Activated CD4-positive, alpha-beta T cell treated with anti-CD3 and anti-CD28 coated beads, Interleukin-2, amount 10 ng/mL, durations not matched to agents 7 days and 5 days (primary cell): ENCODE results near the gene DENND1C. TPM values are rescaled to one million over a fixed set of nuclear protein-coding genes. Genes with fewer than 3 reads are reported as not detected.
"Not testable (repeated sequence)": the region's sequence is repeated elsewhere in the genome, so short reads cannot be mapped to it uniquely, and the experiment has no call there.

Experiments used
- CTCF ChIA-PET: fragments of 350-600 bp; sonication (Branson Sonifier 250); formaldehyde crosslinking; loops from one replicate; lab custom pipeline; 2021; ENCODE audit warnings: antibody characterized with exemption; lab: Charles Lee
- POLR2A ChIA-PET: fragments of 350-600 bp; sonication (Branson Sonifier 250); formaldehyde crosslinking; loops from one replicate; lab custom pipeline; 2021; ENCODE audit warnings: antibody characterized with exemption; lab: Charles Lee
- DNase-seq: peaks from one replicate; pipeline ENCODE4 v3.0.0-alpha.2; 2020
- H3K27ac Mint-ChIP-seq: one replicate; pipeline ENCODE4 v1.8.0; 2021; ENCODE audit warnings: mild to moderate bottlenecking, moderate library complexity, mixed read lengths
- H3K27me3 Mint-ChIP-seq: one replicate; pipeline ENCODE4 v1.8.0; 2021; ENCODE audit warnings: mixed read lengths
- H3K36me3 Mint-ChIP-seq: one replicate; pipeline ENCODE4 v1.8.0; 2021; ENCODE audit warnings: low read depth, mixed read lengths
- H3K4me1 Mint-ChIP-seq: one replicate; pipeline ENCODE4 v1.8.0; 2021; ENCODE audit warnings: mixed read lengths
- H3K4me3 Mint-ChIP-seq: one replicate; pipeline ENCODE4 v1.8.0; 2021; ENCODE audit warnings: mild to moderate bottlenecking, moderate library complexity, mixed read lengths
- H3K9me3 Mint-ChIP-seq: one replicate; pipeline ENCODE4 v1.8.0; 2021; ENCODE audit warnings: mixed read lengths
- total RNA-seq, 2 experiments: library from RNA; stranded (reverse); gene quantifications; one replicate each; pipeline ENCODE4 v1.2.3, GENCODE V29; 2021

DENND1C gene
- total RNA-seq, 2 experiments from 2014 or later: 100.0 to 104 TPM

GRCh38 chr19:6433165-6433564 is 48.4 kb downstream of the DENND1C start:
- Mint-ChIP-seq H3K27ac (no peak overlapping the region), H3K9me3 (no peaks in the 10 kb centered on the region), H3K4me3 (no peak overlapping the region), H3K4me1 (peaks cover 14% of the 10 kb centered on the region), H3K27me3 (no peaks in the 10 kb centered on the region), H3K36me3 (no peaks in the 10 kb centered on the region)
- DNase-seq: no peak
- POLR2A ChIA-PET: no interaction called here
- CTCF ChIA-PET: no interaction called here

DNA sequence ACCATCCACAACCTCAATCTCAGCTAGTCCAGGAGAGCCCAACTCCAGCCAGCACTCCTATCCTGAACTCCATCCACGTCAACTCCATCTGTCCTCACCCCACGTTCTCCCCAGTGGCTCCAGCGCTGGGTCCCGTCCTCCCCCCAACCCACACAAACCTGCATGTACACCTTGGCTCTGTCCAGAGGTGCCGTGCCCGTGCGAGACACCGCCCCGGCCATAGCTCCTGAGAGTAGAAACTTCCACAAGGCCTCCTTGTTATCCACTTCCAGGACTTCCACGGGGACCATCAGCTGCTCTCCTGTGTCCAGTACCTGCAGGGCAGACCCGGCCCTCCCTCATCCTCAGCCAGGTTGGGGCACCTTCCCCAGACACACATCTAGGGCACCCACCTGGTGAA is 49.7 kb downstream of the DENND1C start:
- Mint-ChIP-seq H3K9me3 (no peaks in the 10 kb centered on the region), H3K4me3 (no peak overlapping the region), H3K36me3 (no peaks in the 10 kb centered on the region), H3K27ac (no peak overlapping the region), H3K4me1 (peaks cover 14% of the 10 kb centered on the region), H3K27me3 (no peaks in the 10 kb centered on the region)
- CTCF ChIA-PET: no interaction called here
- DNase-seq: no peak
- POLR2A ChIA-PET: no interaction called here

DNA sequence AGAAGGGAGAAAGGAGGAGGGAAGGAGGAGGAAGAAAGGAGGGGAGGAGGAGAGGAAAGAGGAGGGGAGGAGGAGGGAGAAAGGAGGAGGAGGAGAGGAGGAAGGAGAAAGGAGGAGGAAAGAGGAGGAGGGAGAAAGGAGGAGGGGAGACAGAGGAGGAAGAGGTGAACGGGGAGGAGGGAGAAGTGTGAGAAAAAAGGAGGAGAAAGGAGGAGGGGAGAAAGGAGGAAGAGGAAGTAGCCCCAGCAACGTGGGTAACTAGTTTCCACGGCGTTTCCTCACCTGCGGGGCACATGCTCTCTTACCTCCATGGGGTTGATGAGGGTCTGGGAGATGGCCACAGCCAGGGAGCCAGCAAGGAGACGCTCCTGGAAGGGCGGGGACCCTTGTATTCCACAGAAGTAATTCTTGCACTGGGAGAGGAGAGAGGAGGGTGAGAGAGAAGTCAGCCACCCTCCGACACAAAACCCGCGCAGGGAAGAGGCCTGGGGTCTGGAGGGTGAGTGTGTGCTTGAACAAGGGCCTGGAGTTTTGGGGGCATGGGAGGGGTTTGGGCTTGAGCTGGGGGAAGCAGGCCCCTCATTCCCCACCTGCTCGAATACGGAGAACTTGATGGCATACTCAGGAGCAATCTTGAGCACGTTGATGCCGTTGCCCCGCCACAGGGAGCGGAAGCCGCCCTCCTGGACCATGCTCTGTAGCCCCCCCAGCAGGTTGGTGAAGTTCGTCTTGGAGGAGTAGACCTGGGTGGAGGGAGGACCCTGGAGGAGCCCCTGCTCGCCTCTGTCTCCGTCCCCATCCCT is 52.0 kb downstream of the DENND1C start:
- Mint-ChIP-seq H3K27me3 (no peaks in the 10 kb centered on the region), H3K27ac (no peak overlapping the region), H3K36me3 (peaks cover 4% of the 10 kb centered on the region), H3K4me3 (peak overlapping the region; percentile 42), H3K9me3 (no peaks in the 10 kb centered on the region), H3K4me1 (peaks cover 22% of the 10 kb centered on the region)
- POLR2A ChIA-PET: no interaction called here
- CTCF ChIA-PET: interaction anchor here (0.8 kb wide), 1 partner anchor 8 kb away, joined by 3 read pairs; no protein-coding TSS in a partner anchor
- DNase-seq: no peak

GRCh38 chr19:6428692-6429418 is 52.7 kb downstream of the DENND1C start:
- H3K4me3 Mint-ChIP-seq, H3K27ac Mint-ChIP-seq, DNase-seq, H3K9me3 Mint-ChIP-seq, POLR2A ChIA-PET, H3K27me3 Mint-ChIP-seq, H3K36me3 Mint-ChIP-seq: not testable (repeated sequence)
- CTCF ChIA-PET: interaction anchor here (0.8 kb wide), 1 partner anchor 9 kb away, joined by 3 read pairs; no protein-coding TSS in a partner anchor
- peaks cover 22% of the 10 kb centered on the region for H3K4me1 Mint-ChIP-seq

DNA sequence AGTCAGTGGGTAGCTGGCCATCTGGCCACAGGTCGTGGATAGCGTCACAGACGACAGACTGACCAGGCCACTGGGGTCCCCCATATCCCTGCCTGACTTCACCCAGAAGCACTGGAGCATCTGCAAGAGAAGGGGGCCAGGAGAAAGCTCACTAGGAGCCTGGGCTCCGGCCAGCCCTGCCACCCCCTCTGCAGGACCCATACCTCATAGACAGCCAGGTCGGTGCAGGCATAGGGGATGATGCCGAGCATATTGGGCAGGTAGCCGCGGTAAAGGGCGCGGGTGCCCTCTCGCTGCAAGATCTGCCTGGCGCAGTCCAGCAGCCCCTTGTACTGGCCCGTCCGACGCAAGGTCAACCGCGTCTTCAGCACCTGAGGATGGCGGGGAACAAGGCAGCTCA is 54.5 kb downstream of the DENND1C start:
- peaks cover 10% of the 10 kb centered on the region for H3K36me3 Mint-ChIP-seq
- ChIA-PET CTCF (no interaction called here), POLR2A (no interaction called here)
- H3K9me3 Mint-ChIP-seq: no peaks in the 10 kb centered on the region
- no peak for DNase-seq
- H3K27me3 Mint-ChIP-seq: no peaks in the 10 kb centered on the region
- H3K4me1 Mint-ChIP-seq: peaks cover 35% of the 10 kb centered on the region
- no peak overlapping the region for H3K27ac Mint-ChIP-seq
- no peak overlapping the region for H3K4me3 Mint-ChIP-seq

GRCh38 chr19:6425732-6426620 is 55.6 kb downstream of the DENND1C start:
- POLR2A ChIA-PET: no interaction called here
- peak overlapping the region; percentile 73 for H3K4me3 Mint-ChIP-seq
- peaks cover 41% of the 10 kb centered on the region for H3K4me1 Mint-ChIP-seq
- H3K27ac Mint-ChIP-seq: peak overlapping the region; percentile 94
- peaks cover 13% of the 10 kb centered on the region for H3K36me3 Mint-ChIP-seq
- no peaks in the 10 kb centered on the region for H3K27me3 Mint-ChIP-seq
- CTCF ChIA-PET: interaction anchor here (0.6 to 1.1 kb wide), 8 partner anchors 22 to 1230 kb away, joined by 3 to 4 read pairs (median 3); partner anchors contain the start of gene GTF2F1
- H3K9me3 Mint-ChIP-seq: no peaks in the 10 kb centered on the region
- DNase-seq: no peak

DNA sequence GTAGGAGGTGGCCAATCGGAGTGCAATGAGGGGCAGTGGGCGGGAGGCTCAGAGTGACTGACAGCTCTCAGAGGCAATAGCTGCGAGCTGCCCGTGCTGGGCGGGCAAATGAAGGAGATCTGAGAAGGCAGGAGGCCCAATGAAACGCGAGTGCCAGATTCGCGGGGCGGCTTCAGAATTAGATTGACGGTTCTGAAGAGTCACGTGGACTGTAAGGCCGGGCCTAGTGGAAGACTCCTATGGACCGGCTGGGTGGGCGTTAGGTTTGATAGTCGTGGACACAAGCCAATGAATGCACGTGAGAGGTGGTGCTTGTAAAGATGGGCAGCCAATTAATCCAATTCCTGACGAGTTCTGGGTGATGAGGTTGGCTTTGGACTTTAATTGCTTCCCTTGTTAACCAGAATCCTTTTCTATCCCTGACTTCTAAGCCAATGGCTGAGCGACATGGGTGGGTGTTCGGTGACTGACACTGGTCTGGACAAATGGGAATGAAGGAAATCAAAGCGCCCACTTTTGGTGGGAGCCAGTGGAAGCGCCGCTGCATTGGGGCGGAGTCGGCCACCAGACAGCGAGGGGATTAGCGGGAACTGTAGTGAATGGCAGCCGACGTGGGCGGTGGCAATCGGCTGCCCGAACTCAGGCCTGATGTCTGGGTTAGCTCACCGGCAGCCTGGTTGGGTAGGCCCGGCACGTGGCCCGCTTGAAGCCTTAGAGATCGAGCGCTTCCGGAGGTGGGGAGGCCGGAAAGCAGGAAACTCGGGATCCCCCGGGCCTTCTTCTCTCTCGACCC is 56.5 kb downstream of the DENND1C start:
- peak overlapping the region; percentile 94 for H3K27ac Mint-ChIP-seq
- H3K27me3 Mint-ChIP-seq: no peaks in the 10 kb centered on the region
- CTCF ChIA-PET: interaction anchor here (0.6 to 1.0 kb wide), 5 partner anchors 23 to 438 kb away, joined by 3 to 4 read pairs (median 3); no protein-coding TSS in a partner anchor

GRCh38 chr19:6424195-6424938 is 57.2 kb downstream of the DENND1C start, which contains the start of gene KHSRP:
KHSRP (minus strand) TSS chr19:6424811; CDS start chr19:6424701, 110 bp downstream.
- Mint-ChIP-seq H3K9me3 (no peaks in the 10 kb centered on the region), H3K27ac (peak within 1 kb of the TSS; percentile 94), H3K4me3 (peak within 1 kb of the TSS; percentile 87), H3K36me3 (peaks cover 19% of the 10 kb centered on the region), H3K27me3 (no peaks in the 10 kb centered on the region), H3K4me1 (peaks cover 33% of the 10 kb centered on the region)
- peak; percentile 30 for DNase-seq
- CTCF ChIA-PET: interaction anchor here (0.8 to 1.0 kb wide), 2 partner anchors 23 to 439 kb away, joined by 3 to 4 read pairs; no protein-coding TSS in a partner anchor
- POLR2A ChIA-PET: interaction anchor here (0.6 to 1.0 kb wide), 3 partner anchors 16 to 47 kb away, joined by 3 to 4 read pairs (median 3); no protein-coding TSS in a partner anchor

More for the DNA sequence above, 56.5 kb downstream of the DENND1C start:
- POLR2A ChIA-PET: interaction anchor here (0.6 to 1.0 kb wide), 4 partner anchors 32 to 48 kb away, joined by 3 to 4 read pairs (median 4); partner anchors contain the start of gene GTF2F1
- H3K9me3 Mint-ChIP-seq: no peaks in the 10 kb centered on the region
- H3K4me3 Mint-ChIP-seq: peak overlapping the region; percentile 73
- peaks cover 19% of the 10 kb centered on the region for H3K36me3 Mint-ChIP-seq
- DNase-seq: peak; percentile 100
- peaks cover 39% of the 10 kb centered on the region for H3K4me1 Mint-ChIP-seq

DNA sequence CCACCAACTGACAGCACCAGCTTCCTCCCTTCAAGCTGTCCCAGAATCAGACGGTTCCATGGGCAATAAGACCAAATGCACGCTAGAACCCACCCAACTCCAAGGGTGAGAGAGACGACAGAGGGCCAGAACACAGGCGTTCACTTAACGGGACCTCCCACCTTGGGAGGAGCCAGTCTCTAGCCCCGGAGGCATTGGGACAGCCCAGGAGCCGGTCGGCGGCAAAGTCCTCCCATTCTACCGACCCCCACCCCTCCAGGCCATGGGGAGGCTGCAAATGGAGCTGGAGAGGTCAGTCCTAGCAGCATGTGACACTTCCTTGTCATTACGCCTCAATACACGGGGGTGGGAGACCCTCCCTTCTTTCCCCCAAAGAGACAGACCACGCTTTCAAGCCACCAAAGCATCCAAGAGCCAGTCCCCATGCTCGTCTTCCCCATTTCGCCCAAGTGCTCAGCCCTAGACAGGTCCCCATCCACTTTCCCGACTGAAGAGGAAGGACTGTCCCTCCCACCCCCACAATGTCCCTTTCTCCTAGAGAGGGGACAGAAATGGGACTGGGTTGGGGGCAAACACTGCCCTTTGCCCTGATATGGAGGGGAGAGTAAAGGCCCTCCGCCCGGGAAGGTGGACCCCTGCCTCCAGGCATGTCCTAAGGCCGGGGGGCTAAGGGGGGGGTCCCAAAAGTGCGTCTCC is 57.9 kb downstream of the DENND1C start:
- H3K36me3 Mint-ChIP-seq: peaks cover 24% of the 10 kb centered on the region
- H3K27ac Mint-ChIP-seq: peak overlapping the region; percentile 86
- peak overlapping the region; percentile 87 for H3K4me3 Mint-ChIP-seq
- H3K27me3 Mint-ChIP-seq: no peaks in the 10 kb centered on the region
- POLR2A ChIA-PET: interaction anchor here (0.6 kb wide), 1 partner anchor 15 kb away, joined by 4 read pairs; no protein-coding TSS in a partner anchor
- CTCF ChIA-PET: interaction anchor here (0.6 to 1.0 kb wide), 2 partner anchors 84 to 440 kb away, joined by 4 read pairs; no protein-coding TSS in a partner anchor
- peaks cover 32% of the 10 kb centered on the region for H3K4me1 Mint-ChIP-seq
- no peaks in the 10 kb centered on the region for H3K9me3 Mint-ChIP-seq
- DNase-seq: peak; percentile 47
